HG03045 (cell line): Measurements from ENCODE around the gene NIN.

Experiments used
- ATAC-seq: cut with Tn5 transposase; IDR thresholded peaks from one replicate; pipeline ENCODE4 v1.9.1; 2021; ENCODE audit warnings: mild to moderate bottlenecking, moderate library complexity; ENCODE audit not compliant: unreplicated experiment

The NIN gene

DNA sequence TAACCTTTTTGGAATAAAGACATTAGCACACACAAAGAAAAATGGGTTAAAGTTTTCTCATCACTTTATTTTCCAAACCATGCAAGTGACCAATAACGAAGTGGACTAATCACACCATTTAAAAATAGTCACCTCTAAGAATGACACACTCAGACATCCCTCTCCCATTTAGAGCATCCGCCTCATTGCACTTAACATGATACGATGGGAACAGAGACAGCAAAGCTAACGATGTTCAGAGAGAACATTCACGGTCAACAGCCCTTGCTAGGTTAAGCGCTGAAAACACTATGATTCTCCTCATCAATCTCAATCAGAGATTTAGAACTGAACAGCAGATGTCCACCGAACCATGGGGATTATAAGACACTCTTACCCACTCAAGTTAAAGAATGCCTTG lies 35.8 kb downstream of the NIN start:
- no peak for ATAC-seq

DNA sequence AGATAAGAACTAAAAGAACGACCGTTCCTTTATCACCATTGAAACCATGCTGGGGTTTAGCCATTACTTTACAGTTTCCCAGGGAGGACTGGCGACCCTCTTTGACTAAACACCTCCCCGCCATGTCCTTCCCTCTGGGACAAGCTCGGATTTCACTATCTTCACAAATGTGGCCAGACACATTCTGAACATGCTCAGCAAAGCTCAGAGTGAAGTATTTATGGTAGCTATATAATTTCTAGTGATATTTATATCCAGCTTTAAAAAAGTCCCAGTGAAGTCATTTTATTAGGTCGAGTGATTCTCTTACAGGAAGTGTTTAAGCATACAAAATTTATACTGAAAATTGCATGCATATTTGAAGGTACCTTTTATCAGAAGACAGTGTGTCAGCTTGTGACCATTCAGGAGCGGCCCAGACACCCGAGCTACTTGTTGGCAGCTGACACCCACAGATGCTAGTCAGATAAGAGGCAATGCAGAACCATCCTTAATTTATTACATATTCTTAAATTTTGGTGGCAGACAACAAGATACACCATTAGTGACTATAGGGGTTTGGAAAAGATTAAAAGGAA lies 36.8 kb downstream of the NIN start:
- ATAC-seq, result no peak

DNA sequence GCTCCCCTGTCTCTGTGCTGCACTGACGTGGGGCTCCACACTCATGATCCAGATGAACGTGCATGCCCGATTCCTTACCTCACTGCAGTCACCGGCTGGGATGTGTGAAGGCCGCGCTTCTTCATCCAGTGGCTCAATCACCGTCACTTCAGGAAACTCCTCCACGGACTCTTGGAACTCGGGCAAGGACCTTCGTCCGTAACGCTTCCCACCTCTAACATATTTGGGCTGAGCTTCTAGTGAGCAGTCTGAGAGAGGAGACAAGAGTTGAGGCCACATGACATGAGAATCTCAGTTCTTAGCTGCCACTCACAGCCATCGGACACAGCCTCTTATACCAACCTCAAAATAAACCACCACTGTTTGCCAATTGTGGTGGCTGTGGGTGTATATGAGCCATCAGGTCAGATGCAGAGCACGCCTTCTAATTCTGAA lies 38.3 kb downstream of the NIN start:
- ATAC-seq, result no peak

DNA sequence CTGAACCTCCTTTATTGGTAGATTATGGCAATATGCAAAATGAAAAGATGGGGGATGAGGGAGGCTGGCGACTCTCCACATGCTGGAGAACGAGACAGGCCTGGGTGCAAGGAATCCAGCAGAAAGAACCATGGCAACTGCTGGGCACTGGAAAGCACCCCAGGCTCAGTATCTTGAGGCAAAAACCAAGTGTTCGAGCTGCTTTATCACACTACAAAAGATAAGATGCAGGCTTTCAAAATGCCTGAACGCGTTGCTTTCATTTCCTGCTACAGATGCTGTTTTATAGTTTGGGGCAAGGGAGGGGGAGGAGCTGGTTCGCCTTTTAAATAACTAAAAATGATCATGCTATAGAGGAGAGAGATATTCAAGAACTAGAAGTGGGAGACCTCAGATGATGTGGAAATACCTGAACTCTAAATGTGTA lies 38.9 kb downstream of the NIN start:
- ATAC-seq, result no peak

DNA sequence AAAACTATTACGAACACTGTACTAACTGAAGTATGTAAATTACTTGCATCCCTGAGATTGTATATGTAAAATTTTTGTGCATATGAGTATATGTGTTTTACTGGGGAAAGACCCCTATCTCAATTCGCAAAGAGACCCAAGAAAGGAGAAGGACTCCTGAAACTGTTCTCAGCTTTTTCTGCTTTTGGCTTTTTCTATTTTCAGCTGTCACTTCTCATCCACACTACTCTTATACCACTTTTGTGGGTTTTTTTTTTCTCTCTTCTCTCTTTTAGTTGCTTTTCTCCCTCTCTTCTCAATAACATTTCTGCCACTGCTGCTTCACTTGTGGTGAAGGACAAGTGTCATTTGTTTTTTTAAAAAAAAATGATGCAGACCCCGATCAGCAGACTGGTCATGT lies 39.8 kb downstream of the NIN start:
- no peak for ATAC-seq

DNA sequence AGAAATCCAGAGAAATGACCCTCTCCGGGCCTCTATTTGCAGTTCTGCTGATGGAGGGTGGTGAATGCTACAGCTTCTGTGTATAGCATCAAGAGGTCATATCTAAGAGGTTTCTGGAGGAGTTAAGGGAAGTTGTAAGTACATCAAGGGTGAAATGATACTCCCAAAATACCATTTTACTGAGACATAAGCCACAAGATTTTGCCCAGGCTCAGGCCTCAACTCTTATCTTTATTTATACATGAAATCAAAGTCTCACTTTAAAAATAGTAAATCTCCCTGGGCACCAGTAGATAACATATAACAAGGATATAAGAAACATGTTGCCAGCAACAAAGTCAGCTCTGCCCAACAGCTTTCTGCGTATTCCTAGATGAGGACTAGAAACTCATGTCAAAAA lies 40.4 kb downstream of the NIN start:
- ATAC-seq, result no peak

DNA sequence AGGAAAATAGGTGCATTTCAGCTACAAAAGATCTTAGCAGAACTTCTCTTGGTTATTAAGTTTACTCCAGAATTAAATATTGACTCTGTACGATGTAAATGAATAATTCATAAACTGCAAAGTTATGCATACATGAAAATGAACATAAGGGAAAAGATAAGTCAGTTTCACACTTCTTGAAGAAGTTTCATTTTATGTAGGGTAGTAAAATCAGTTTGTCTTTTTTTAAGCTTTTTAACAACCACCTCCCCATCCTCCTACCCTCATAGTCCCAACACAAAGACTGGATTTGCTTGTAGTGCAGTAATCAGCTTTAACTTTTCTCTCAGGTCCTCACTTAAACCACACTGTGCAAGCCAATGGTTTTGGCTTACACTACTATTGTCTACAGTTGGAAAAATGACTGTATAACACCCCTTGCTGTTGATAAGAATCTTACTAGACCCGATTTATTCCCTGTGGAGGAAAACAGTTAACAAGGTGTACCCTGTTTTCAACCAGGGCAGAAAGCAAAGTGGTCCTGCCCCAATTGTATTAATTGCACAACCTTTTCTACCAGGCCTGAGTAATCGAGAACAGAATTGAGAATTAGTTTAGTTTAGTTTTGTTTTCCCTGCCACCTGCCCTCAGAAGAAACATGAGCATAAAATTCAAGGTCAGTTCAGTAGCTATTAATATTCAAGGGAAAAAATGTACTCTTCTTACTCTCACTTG lies 44.1 kb downstream of the NIN start:
- ATAC-seq, result no peak

DNA sequence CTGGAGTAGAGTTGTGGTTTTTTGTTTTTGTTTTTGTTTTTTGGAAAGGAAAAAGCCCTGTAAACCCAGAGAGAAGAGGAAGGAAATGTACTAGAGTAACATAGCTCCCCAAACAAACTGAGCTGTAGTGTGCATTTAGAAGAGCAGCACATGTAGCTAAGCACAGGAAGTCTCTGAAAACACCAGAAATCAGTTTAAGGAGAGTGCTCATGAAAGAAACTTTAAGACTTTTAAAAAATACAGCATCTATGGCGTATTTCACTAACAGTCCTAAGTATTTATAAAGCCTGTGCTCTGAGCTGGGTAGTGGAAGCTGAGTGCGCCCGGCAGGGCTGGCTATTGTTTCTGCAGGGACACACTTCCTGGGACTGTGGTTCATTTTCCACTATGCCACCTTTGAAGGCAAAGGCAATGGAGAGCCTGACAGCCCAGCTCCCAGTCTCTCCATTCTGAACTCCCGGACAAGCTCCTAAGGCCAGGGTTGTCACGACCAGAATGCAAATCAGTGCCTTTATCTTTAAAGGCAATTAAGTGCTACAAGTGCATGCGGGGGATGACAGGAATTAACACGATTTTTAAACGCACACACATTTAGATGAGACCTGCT lies 45.4 kb downstream of the NIN start:
- no peak for ATAC-seq

DNA sequence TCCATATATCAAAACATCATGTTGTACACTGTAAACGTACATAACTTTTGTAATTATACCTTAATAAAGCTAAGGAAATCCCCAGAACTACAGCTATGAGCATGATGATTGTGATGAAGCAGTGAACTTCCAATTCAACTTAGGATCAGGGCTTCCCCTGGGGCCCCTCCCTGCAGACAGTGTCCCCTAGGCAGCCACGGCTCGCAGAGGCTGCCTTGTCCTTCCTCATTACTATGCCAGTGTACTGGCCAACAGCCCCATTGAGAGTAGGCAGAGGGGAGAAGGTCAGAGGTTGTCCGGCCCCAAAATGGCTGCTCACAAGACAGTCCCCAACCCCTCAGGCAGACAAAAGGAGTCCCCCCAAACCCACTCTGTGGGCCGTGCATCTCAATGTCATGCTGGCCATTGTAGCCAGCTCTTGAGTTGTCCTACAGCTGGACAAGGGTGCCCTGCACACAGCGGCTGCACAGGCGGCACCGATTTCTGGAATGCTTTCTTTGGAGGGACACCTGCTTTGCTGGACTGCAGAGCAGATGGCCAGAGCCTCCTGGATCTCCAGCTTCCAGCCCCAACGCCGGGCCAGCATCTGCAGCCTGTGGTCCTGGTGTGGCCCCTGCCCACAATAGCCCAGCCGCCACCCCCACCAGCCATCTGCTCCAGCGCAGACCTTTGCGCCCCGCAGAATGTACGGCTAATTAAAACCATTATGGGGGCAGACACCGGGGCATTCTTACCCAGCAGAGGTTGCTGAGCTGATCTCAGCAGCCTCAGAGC lies 46.1 kb downstream of the NIN start:
- ATAC-seq, result no peak

DNA sequence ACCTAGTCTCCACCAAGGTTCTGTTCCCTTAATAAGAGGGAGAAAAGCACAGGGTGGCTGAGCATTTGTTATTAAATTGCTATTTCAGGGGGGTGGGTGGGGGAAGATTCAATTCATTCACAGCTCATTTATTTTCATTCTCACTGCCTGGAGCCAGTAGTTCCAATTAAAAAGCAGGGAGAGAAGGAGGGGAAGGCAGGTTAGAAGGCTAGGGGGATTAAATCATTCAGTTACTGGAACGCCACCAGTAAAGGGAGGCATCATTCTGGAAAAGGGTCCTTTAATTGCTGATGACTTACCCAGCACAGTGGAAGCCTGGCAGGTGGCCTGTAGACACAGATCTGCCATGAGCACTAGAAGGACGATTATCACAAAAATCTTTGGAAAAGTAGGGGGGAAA lies 47.4 kb downstream of the NIN start:
- no peak for ATAC-seq

DNA sequence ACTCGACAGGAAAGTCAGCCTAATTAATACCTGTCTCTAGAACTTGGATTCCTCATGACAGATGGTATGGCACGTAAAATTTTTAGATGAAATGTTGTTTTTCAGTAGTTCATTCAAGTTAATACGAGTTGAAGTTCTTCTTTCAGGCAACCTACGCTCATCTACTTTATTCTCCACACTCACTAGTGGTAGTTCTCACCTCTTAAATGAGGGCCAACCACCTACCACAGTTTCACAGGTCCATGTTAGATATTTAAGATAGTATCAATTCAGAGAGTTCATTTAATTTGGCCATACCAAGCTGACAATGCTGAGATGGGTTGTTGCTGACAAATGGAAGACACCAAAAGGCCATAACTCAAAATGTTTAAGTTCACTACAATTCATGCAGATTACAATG lies 50.6 kb downstream of the NIN start:
- ATAC-seq, result no peak

DNA sequence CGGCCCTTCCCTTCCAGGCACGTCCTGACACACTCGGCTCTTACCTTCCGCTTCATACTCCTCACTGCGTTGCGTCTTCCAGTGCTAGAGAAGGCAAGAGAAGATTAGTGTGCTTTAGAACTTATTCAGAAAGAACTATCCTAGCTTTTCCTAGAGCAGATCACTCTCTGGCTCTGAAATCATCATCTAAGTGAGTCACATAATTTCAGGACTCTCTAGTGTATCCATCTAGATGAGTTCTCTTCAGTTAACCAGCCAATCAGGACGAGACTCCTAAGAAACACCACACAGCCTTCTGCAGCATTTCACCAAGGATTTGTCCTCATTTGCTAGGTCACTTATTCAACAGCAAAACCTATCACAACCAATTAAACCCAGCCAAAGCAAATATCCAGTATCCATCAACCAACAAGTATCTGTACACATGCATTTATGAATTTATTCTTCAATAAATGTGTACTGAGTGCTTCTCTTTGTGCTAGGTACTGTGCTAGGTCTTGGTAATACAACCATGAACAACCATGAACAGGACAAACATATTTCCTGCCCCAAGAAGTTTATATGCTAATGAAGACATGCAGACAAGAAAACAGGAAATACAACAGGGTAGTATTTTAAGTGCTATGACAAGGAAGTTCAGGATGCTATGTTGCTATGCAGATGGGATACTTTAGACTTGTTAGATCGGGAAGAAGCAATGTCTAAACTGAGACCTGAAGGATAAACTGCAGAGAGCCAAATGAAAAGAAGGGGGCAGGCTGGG lies 52.1 kb downstream of the NIN start:
- ATAC-seq, result no peak

DNA sequence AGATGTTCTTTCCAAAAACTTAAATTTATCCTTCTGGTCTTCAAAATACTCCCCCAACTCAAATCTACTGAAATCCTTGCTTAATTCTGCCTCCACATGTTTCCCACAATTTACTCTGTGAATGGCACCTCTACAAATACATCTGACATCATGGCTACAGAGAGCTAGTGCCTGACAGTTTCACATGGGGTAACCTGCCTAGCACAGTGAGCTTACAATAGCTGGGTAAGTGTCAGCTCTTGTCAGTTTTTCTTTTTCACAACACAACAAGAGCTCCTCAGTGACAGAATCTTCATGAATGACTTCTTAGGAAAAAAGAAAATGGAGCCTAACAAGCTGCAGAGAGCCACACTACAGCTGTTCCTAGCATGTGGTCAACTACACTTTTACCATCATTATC lies 54.4 kb downstream of the NIN start:
- ATAC-seq, result no peak

DNA sequence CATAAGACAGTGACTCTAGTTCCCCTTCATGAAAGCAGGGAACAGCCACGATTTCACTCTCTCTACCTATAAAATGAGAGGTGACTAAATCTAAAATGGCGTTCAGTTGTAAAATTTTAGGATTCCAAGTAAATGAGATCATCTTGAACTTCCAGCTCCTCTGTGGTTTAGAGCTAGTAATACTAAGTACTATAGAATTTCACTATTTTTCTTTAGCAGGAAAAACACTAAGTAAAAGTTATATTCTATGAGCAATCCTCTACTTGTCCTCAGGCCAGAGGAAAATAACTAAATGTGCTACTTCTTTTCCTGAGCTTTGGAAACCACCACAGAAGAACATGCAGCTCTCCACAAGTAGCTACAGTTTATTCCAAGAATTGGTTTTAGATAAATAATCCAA lies 55.6 kb downstream of the NIN start:
- ATAC-seq, result no peak

DNA sequence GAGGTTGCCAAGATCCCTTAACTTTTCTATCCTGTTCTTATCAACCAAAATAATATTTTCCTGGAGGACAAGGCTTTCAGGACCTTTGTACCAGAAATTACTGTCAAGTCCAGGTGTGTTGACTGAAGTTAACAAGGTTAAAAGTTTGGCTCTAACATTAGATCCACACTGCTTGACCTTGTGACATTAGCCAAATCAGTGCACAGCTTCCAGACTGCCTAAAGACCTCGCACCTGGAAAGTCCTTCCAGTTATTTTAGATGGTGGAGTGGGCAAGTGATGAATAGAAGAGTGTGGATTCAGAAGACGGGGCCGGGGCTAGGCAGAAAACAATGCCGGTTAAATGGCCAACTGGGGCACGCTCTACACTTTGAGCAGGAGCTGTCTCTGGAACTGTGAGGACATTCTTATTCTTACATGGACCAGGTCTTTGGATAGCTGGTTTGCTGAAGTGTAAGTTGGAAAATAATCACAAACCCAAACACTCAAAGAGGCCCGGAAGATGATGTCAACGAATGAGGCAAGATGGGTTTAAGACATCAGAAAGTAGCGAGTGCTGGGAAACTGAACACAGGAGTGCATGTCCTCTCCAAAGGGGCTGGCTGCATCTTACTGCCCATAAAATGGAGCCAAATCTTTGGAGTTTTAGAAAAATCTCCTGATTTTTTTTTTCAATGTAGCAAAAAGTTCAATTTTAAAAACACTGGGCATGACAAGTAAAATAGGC lies 56.3 kb downstream of the NIN start:
- no peak for ATAC-seq

DNA sequence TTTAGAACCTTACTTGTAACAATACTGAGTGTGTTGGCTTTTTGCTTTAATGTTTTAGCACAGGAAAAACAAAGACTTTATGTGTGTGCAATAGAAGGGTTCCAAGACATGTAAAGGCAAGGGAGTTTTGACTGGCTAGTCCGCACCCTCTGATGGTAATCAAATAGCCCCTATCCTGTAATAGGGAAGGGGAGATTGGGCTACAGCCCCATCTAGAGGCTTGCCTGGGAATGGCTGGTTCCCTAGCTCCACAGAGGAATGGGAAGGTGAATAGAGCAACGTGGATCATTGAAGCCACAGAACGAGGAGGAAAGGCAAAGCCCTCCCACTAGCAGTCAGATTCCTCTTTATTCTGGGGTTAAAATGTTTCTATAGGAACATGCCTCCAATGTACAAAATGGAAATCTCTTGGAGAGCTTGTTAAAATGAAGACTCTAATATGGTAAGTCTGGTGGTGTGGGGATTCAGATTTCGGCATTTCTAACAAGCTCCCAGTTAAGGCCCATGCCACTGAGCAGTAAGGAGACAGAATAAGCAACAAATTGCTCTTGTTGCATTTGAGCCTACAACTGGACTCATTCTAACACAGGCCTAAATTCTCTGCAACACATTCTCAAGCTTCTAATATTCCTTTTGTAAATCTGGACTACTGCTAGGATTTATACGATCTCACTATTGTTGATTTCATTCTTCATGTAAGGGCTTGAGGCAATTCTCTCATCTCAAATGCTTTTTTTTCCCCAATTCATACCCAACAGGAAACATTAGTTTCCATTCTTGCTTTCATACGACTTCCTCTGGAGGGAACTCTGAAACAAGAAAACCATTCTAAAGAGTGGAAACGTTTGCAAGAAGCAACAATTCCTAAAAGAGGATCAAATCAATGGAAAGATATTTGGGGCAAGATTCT lies 57.1 kb downstream of the NIN start:
- no peak for ATAC-seq

DNA sequence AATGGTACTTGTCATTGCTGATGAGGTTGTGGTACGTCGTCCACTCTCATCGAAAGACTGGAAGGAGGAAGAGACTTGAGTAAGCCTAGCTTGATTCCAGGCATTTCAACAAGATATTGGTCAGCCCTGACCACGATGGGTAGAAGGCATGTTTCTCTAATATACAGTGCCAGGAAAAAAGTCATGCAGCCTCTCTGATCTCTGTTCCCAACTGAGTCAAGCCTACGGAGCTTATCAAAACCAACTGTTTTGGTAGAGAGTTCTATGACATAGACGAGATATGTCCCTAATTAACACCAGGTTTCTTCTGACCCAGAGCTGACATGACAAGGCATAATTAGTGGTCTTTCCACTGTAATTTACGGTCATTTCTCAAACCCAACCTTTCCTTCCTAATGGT lies 58.5 kb downstream of the NIN start:
- no peak for ATAC-seq

DNA sequence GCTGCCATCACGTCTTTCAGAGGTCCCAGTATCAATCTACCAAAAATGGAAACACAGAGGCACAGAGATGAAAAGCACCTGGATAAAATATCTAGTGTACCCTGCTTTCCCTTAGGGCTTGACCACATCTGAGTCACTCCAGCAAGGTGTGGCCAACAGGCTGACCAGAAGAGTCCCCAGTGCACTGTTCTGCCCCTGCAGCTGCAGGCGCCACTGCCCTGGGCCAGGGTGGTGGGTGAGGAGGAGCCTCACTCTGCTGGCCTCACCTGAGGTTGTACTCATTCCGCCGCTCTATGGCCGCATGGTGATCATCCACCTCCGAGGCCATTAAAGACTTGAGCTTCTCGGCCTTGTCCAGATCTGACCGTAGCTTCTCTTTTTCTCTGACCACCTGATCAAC lies 60.4 kb downstream of the NIN start:
- ATAC-seq, result no peak

DNA sequence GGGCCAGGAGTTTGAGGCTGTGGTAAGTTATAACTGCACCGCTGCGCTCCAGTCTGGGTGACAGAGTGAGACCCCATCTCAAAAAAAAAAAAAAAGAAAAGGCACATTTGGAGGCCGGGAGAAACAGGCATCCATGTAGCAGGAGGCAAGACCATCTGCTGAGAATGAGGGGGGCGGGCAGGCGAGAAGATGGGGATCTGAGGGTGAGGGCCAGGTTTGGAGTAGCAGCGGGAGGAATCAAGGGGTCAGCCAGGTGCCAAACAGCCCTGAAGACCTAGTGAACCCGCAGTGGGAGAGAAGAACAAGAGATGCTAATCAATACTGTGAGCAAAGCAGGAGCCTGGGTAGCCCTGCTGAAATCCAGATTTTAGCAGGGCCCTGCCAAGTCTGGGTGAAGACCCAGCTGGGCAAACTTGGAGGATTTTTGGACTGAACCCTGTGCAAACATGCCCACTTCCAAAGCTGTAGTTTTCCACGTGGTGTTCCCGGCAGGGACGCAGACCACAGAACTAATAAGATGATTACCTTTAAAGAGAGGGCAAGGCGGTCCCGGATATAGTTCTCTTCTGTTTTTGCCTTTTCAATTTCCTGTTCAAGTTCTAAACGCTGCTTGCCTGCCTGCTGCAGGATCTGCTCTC lies 61.0 kb downstream of the NIN start:
- ATAC-seq, result no peak
